Stimulated activated CD8-positive, alpha-beta memory T cell treated with anti-CD3 and anti-CD28 coated beads, Interleukin-7, amount 100 ng/mL, for 24 hours (primary cell): ENCODE measurements around the gene SNX2.
"Not testable (repeated sequence)": the region's sequence is repeated elsewhere in the genome, so short reads cannot be mapped to it uniquely, and the experiment has no call there.

Experiments
- DNase-seq: peaks from one replicate; pipeline ENCODE4 v3.0.0-alpha.2; 2020; ENCODE audit warnings: low read depth

The SNX2 gene

DNA sequence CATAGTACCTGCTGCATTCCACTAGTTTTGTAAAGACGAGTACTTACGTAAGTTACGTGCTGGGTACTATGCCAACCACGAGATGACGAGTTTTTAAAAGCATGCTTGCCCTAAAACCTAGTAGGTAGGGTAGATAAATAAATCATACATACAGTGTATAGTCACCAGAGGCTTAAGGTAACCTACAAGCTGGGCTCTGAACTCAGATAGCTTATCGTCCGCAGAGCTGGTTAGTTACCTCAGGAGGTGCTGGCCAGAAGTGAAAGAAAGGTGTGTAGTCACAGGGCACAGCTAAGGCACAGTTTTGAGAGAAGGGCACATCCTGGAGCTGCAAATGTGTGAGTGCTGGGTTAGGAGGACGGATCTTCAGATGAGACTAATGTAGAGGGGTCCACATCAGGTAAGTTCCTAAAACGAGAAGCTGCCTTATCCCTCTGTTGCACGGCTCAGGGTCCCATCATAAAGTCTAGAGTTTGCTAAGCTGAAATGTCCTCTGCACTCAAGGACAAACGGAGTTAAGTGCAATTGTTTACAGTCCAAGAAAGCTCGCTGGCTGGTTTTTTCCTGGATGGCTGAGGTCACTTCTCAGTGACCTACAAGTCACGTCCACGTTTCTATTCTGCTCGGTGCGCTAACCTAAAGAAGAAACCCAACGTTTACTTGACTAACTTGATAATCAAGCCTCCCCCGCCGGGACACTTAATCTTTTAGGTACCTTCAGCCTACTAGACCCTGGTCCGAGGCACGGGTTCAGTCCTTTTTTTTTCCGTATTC, 69.4 kb downstream of the SNX2 start:
- DNase-seq: no peak

DNA sequence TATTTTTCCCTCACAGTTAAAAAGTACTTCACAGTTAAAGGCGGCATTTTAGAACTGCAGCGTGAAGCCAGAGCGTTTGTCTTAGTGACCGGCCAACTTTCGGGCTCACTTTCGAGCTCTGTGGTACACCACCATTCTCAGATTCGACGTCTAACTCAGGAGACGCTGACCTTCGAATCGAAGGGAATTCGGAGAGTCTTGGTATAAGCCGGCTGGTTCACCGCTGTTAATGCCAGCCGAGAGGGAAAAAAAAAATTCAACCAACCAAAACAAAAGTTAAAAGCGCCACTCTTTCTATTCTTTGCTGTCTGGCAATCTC, 70.0 kb downstream of the SNX2 start:
- no peak for DNase-seq

DNA sequence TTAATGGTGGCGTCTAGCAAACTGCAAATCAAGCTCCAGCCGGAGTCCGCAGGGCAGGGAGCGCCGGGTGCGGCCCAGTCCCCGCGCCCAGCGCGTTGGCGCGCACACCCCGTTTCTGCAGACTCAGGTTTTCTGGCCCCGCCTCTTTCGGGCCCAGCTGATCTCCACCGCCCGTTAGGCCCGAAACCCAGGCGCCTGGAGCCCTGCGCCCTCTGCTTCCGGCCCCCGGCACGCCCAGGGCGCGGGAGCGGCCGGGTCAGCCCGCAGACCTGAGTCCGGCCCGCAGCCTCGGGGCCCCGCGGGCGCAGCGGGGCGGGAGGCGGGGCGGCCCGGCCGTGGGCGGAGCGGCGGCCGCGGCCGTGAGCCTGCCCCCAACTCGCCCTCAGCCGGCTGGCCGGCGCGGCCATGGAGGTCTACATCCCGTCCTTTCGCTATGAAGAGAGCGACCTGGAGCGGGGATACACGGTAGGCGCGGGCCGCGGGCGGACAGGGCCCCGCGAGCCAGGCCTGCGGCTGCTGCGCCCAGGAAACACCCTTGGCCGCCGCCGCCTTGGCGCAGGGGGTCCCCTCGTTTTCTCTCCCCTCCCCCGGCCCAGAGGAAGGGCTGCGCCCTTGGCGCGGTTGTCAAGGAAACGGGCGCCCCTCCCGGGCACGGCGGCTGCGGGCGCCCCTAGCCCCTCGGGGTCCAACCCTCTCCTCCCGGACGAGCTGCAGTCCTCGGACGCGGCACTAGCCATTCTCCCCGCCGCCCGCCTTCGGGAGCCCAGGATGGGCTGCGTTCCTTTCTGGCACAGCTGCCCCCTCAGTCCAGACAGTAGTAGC, 70.6 kb downstream of the SNX2 start, which contains the start of gene SNX24:
Gene SNX24 (plus strand): TSS at position 385 of the 822 bp plus-strand sequence. CDS start 21 bp downstream, at position 406.
- DNase-seq: peak; percentile 23

DNA sequence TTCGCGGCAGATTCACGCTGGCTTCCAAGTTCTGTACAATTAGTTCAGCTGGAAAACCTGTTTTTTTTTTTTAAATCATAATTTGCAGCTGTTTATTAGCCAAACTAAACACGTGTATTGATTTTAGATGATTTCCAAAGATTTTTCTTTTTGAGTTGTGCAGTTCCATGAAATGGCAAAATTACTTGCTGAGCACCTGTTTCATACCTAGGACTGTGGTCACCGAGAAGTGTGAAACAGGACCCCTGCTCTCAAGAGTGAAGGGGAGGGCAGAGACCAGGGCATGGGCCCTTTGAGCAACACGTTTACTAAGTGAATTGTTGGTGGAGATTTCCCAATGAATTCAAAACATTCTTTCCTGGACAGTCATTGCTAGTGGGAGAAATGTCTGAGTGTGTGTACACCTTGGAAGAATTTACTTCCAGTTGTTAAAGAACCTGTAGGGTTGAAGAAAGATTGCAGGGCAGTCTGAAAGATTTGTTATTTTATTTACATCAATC, 71.2 kb downstream of the SNX2 start:
- no peak for DNase-seq

DNA sequence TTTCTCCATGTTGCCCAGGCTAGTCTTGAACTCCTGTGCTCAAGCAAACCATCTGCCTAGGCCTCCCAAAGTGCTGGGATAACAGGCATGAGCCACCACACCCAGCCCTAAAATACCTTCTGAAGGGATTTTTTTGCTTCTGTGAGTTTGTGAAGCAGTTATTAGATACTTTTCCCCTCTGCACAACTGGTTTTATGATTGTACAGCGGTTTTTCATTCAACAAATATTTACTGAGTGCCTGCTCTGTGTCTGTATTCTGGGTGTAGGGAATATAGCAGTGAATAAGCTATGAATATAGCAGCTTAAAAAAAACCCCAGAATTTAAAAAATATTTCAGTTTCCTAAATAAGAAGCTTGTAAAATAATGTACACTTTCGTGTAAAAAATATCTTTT, 72.8 kb downstream of the SNX2 start:
- no peak for DNase-seq

DNA sequence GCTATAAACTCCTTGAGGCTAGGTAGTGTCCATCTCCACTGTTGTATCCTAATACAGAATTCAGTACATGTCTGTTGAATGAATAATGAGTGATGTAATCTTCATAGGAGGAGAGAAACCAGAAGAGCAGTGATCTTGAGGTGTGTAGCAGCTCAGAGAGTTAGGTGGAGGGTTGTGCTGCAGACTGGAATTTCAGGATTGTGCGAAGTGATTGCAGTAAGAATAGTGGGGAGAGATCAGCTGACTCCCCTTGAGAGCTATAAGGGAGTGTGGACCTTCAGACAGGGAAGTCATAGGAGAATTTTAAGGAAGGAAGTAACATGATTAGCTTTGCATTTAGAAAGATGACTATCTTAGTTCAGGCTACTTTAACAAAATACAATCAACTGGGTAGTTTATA, 74.9 kb downstream of the SNX2 start:
- DNase-seq: no peak

DNA sequence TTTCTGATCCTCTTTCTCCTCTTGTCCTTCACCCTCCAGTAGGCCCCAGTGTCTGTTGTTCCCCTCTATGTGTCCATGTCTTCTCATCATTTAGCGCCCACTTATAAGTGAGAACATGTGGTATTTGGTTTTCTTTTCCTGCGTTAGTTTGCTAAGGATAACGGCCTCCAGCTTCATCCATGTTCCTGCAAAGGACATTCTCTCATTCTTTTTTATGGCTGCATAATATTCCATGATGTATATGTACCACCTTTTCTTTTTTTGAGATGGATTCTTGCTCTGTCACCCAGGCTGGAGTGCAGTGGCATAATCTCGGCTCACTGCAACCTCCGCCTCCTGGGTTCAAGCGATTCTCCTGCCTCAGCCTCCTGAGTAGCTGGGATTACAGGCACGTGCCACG, 82.7 kb downstream of the SNX2 start:
- not testable (repeated sequence) for DNase-seq

DNA sequence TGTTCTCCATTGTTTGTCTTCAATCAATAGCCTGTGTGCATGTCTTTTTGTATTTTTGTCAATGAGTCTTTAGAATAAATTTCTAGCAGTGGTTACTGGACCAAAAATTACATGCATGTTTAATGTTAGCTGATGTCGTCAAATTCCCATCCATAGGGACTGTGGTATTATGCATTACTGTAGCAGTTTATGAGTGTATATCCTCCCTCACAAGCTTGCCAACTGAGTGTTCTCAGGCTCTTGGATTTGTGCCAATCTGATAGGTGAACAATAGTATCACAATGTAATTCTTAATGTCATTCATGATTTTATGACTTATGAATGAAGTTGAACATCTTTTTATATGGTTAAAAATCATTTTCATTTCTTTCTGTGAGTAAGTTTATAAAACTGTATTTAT, 83.6 kb downstream of the SNX2 start:
- DNase-seq: no peak

DNA sequence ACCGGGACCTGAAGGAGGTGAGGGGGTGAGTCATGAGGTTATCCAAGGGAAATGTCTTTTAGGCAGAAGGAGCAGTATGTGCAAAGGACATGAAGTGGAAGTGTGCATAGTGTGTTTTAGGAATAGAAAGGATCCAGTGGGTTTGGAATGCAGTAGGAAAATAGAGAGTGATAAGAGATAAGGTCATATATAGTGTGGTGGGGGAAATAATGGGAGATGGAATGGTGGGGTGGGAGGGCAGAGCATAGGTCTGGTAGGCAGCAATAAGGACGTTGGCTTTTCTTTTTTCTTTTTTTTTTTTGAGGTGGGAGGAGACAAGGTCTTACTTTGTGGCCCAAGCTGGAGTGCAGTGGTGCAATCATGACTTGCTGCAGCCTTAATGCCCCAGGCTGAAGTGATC, 88.4 kb downstream of the SNX2 start:
- no peak for DNase-seq

DNA sequence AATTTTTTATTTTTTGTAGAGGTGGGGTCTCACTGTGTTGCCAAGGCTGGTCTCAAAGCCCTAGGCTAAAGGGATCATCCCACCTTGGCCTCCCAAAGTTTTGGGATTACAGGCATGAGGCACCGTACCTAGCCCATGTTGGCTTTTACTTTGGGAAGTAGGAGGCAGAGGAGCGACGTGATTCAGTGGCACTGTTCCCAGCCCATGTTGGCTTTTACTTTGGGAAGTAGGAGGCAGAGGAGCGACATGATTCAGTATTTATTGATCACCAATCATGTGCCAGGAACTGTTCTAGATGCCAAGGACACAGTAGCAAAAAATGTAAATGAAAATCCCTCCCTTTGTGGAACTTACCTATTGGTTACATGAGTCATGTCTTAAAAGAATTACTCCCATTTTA, 88.8 kb downstream of the SNX2 start:
- DNase-seq: no peak

DNA sequence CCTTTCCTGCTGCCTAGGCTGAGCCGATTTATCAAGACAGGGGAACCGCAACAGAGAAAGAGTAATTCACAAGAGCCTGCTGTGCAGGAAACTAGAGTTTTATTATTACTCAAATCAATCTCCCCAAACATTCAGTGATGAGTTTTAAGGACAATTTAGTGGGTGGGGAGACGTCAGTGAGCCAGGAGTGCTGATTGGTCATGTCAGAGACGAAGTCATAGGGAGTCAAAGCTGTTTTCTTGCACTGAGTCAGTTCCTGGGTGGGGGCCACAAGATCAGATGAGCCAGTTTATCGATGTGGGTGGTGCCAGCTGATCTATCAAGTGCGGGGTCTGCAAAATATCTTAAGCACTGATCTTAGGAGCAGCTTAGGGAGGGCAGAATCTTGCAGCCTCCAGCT, 89.5 kb downstream of the SNX2 start:
- no peak for DNase-seq

DNA sequence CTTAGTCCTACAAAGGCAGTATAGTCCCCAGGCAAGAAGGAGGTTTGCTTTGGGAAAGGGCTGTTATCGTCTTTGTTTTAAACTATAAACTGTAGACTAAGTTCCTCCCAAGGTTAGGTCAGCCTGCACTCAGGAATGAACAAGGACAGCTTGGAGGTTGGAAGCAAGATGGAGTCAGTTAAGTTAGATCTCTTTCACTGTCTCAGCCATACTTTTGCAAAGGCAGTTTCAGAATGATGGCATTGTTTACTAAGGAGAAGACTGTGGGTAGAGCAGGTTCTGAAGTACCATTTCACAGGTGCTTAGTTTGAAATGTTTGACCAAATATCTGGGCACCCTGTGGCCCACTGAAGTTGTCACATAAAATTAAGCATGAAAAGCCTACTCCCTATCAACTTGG, 90.0 kb downstream of the SNX2 start:
- DNase-seq: no peak

DNA sequence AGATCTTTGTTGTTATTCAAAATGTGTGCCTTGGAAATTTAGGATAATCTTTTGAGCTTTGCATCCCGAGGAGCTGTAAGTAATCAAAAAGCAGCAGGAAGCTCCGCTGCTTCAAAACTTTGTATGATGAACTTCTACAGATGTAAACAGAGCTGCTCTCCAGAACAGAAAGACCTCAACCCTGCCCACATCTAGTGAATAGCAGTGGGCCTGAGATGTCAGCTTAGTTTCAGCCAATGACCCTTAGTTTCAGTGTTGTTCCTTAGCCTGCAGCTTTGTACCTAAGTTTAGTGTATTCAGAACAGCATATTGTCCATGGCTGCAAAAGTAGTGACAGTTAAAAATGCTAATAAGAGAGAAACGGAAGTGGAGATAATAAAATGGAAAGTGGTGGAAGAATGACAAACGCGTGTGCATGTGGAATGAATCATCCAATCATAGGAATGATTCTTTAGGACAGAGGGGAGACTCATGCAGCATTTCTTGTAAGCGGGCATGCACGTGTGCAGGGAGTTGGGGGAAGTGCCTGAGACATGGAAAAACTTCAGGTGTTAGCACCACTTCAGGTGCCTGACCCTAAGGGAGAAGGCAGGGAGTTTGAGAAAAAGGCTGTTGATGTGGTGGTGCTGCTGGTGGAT, 95.5 kb downstream of the SNX2 start:
- DNase-seq: no peak

DNA sequence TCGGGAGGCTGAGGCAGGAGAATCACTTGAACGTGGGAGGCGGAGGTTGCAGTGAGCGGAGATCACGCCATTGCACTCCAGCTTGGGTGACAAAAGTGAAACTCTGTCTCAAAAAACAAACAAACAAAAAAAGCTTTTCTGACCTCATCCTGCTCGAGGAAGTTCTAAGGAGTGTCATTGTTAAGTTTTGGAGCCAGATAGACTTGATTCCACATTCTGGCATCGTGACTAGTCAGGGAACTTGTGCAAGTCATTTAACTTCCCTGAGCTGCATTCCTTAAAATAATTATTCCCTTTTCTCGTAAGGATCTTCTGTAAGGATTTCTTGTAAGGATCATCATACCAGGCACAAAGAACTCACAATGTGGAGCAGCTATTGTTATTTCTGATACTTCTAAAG, 96.8 kb downstream of the SNX2 start:
- no peak for DNase-seq

DNA sequence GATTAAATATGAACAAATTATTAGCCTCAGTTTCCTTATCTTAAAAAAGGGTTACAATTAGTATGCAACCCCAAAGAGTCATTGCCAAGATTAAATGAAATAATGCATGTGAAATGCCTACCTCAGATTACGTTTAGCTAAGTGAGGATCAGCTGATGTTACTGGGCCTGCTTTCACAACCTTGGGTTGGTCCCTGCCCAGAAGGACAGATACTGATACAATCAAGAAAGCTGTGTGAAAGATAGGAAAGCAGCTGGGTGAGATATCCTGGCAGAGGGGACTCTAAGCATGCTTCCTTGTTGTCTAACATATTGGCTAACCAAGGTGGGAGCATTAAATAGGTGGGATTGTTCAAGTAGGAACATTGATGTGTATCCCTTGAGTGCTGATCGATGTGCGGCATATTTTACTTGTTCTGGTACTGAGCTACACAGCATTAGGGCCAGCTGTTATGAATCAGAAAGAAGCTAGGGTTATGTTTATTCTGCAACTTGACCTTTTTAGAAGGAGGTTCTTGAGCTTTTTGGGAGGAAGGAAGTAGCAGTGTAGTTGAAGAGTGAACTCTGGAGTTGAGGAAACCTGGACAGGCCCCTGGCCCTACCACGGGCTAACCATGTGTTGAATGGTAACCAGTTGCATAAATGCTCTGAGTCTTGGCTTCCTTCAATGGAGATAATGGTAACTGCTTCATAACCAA, 99.4 kb downstream of the SNX2 start:
- DNase-seq: no peak

DNA sequence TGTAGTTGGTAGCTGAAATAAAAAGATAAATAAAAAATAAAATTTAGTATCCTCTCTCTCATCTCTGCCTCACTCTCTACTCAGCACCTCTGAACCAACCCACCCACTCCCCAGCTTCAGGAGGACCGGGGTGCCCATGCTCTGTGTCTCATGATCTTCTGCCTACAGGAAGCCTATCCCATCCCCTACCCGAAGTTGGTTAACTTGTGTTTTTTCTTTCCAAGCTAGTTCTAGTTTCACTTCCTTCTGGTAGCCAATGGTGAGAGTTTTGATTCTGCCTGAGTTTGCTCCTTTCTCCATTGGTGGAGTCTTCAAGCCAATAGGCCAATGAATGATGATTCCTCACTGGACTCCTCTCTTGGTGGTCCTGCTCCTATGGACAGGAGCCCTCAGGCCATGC, 102.6 kb downstream of the SNX2 start:
- DNase-seq: no peak

DNA sequence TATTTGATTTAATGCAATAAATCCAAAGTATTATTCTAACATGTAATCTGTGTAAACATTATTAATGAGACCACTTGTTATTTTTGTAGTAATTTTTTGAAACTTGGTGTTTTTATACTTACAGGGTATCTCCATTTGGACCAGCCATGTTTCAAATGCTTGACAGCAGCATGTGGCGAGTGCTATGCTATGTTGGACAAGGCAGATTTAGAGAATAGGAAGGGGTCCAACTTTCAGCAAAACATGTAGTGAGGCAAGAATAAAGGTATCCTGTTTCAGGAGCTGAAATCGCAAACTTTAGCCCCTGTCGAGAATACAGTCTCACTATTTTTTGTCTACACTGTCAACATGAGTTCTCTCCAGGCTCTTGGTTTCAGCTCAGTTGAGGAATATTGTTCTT, 104.2 kb downstream of the SNX2 start:
- DNase-seq: no peak
